Peyer's patch (tissue), 4 donors: ENCODE results near the gene LTF.

Source experiments
- POLR2A ChIP-seq, 2 donors: fragments of 450-650 bp; IDR thresholded peaks; one replicate each; pipeline ENCODE4 v1.5.1; 2017; ENCODE audit warnings: antibody characterized with exemption in 2 of 2, mild to moderate bottlenecking in 2 of 2, moderate library complexity in 2 of 2
- TF ChIP-seq, protein P1 (sequence below), 6 experiments: fragments of 450-650 bp in 4 of 6; fragments of 200-600 bp in 2 of 6; sonication (generic) in 1 of 6; IDR thresholded peaks; one replicate each; pipeline ENCODE4 v1.5.1; 2017 to 2019; ENCODE audit warnings: antibody characterized with exemption in 6 of 6, mild to moderate bottlenecking in 3 of 6, moderate library complexity in 1 of 6

DNA sequence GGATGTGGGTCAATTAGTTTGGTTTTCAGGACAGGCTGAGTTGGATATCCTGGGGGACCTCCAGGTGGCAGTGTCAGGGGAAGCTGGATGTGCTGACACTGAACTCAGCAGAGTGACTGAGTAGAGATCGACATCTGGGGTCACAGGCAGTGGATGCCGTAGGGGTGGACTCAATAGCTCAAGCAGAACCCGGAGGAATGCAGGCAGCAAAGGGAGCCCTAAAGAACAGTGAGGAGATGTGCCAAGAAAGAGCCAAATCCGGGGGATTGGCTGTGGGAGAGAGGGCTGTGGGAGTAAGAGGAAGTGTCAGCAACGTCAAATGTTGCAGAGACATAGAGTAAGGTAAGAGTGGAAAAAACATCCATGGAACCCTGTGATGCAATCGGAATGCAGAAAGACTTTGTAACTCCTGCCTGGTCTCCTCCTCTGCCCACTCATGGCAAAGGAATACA, 69.5 kb downstream of the LTF start:
- TF ChIP-seq, protein P1, sequence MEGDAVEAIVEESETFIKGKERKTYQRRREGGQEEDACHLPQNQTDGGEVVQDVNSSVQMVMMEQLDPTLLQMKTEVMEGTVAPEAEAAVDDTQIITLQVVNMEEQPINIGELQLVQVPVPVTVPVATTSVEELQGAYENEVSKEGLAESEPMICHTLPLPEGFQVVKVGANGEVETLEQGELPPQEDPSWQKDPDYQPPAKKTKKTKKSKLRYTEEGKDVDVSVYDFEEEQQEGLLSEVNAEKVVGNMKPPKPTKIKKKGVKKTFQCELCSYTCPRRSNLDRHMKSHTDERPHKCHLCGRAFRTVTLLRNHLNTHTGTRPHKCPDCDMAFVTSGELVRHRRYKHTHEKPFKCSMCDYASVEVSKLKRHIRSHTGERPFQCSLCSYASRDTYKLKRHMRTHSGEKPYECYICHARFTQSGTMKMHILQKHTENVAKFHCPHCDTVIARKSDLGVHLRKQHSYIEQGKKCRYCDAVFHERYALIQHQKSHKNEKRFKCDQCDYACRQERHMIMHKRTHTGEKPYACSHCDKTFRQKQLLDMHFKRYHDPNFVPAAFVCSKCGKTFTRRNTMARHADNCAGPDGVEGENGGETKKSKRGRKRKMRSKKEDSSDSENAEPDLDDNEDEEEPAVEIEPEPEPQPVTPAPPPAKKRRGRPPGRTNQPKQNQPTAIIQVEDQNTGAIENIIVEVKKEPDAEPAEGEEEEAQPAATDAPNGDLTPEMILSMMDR (IDR thresholded peaks at IDR 0.05) = peak in 2 of 6 experiments; percentile 13 to 20
- TF ChIP-seq POLR2A (IDR thresholded peaks at IDR 0.05) = no peak
